ENCODE data around the gene NEK10. TPM values are rescaled to one million over a fixed set of nuclear protein-coding genes. Genes with fewer than 3 reads are reported as not detected.

NEK10 gene
- total RNA-seq, 3 donors from 2014 or later (not counting 1 experiment from before 2014, with no cell fraction given) = 0.68 to 1.6 (median 0.80) TPM

GRCh38 chr3:27090275-27091041, 278.7 kb downstream of the NEK10 start:
- no peaks in the 10 kb centered on the region for H3K27me3 Mint-ChIP-seq (ENCODE audit: low read depth in 2 of 2)
- intact Hi-C loops (cut with micrococcal nuclease) = no loop called here
- no peaks in the 10 kb centered on the region for H3K27me3 ChIP-seq (ENCODE audit: control insufficient read depth, insufficient read depth, low read length)
- no peaks in the 10 kb centered on the region for H3K4me1 ChIP-seq (ENCODE audit: control insufficient read depth, insufficient read depth, low read length)
- DNase-seq (no peak), ATAC-seq (no peak)
- no peaks in the 10 kb centered on the region for H3K4me1 Mint-ChIP-seq
- H3K9me3 Mint-ChIP-seq = peaks cover 0 to 1% of the 10 kb centered on the region in 2 donors
- H3K27ac Mint-ChIP-seq = no peak overlapping the region
- H3K9me3 ChIP-seq (ENCODE audit: control insufficient read depth, insufficient read depth, low read length) = no peaks in the 10 kb centered on the region
- no peak overlapping the region for H3K4me3 Mint-ChIP-seq
- no peak overlapping the region for H3K4me3 ChIP-seq (ENCODE audit: low read length)
- no peak for TF ChIP-seq CTCF (IDR thresholded peaks at IDR 0.05)
- no peaks in the 10 kb centered on the region for H3K36me3 ChIP-seq (ENCODE audit: control insufficient read depth, insufficient read depth, low read length)
- H3K36me3 Mint-ChIP-seq = no peaks in the 10 kb centered on the region
- WGBS (ENCODE audit: insufficient coverage) = 84% methylated on average over 5 of the region's 6 CpGs
- no peak overlapping the region for H3K27ac ChIP-seq (ENCODE audit: low read length)

- DNase-seq (no peak), ATAC-seq (no peak)
- Mint-ChIP-seq H3K27me3 (ENCODE audit: low read depth in 2 of 2) (no peaks in the 10 kb centered on the region), H3K36me3 (no peaks in the 10 kb centered on the region), H3K27ac (no peak overlapping the region), H3K4me1 (no peaks in the 10 kb centered on the region), H3K4me3 (no peak overlapping the region), H3K9me3 (peaks cover 0 to 2% of the 10 kb centered on the region in 2 donors)
- H3K27ac ChIP-seq (ENCODE audit: low read length) = no peak overlapping the region
- intact Hi-C loops (cut with micrococcal nuclease) = no loop called here
- H3K36me3 ChIP-seq (ENCODE audit: control insufficient read depth, insufficient read depth, low read length) = no peaks in the 10 kb centered on the region
- no peak for TF ChIP-seq CTCF (IDR thresholded peaks at IDR 0.05)
- WGBS (ENCODE audit: insufficient coverage) = 53% methylated on average over 1 of the region's 1 CpG
- no peaks in the 10 kb centered on the region for H3K9me3 ChIP-seq (ENCODE audit: control insufficient read depth, insufficient read depth, low read length)
- no peak overlapping the region for H3K4me3 ChIP-seq (ENCODE audit: low read length)
- H3K27me3 ChIP-seq (ENCODE audit: control insufficient read depth, insufficient read depth, low read length) = no peaks in the 10 kb centered on the region
- no peaks in the 10 kb centered on the region for H3K4me1 ChIP-seq (ENCODE audit: control insufficient read depth, insufficient read depth, low read length)
Measured at GRCh38 chr3:27089645-27090044, 279.5 kb downstream of the NEK10 start.

GRCh38 chr3:27089068-27089467, 280.1 kb downstream of the NEK10 start:
- no peaks in the 10 kb centered on the region for H3K9me3 ChIP-seq (ENCODE audit: control insufficient read depth, insufficient read depth, low read length)
- no peaks in the 10 kb centered on the region for H3K36me3 Mint-ChIP-seq
- no peaks in the 10 kb centered on the region for H3K36me3 ChIP-seq (ENCODE audit: control insufficient read depth, insufficient read depth, low read length)
- DNase-seq = no peak
- no peaks in the 10 kb centered on the region for H3K27me3 ChIP-seq (ENCODE audit: control insufficient read depth, insufficient read depth, low read length)
- H3K27me3 Mint-ChIP-seq (ENCODE audit: low read depth in 2 of 2) = no peaks in the 10 kb centered on the region
- no peak overlapping the region for H3K4me3 Mint-ChIP-seq
- ATAC-seq = no peak
- intact Hi-C loops (cut with micrococcal nuclease) = no loop called here
- no peaks in the 10 kb centered on the region for H3K4me1 ChIP-seq (ENCODE audit: control insufficient read depth, insufficient read depth, low read length)
- WGBS (ENCODE audit: insufficient coverage) = 88% methylated on average over 2 of the region's 2 CpGs
- peaks cover 0 to 2% of the 10 kb centered on the region in 2 donors for H3K9me3 Mint-ChIP-seq
- H3K27ac Mint-ChIP-seq = no peak overlapping the region
- no peak overlapping the region for H3K27ac ChIP-seq (ENCODE audit: low read length)
- H3K4me3 ChIP-seq (ENCODE audit: low read length) = no peak overlapping the region
- TF ChIP-seq CTCF (IDR thresholded peaks at IDR 0.05) = no peak
- H3K4me1 Mint-ChIP-seq = no peaks in the 10 kb centered on the region
